Transverse colon (tissue), 4 donors: Measurements from ENCODE around the gene ACVR1. TPM values are rescaled to one million over a fixed set of nuclear protein-coding genes. Genes with fewer than 3 reads are reported as not detected.
"Not testable (repeated sequence)": the region's sequence is repeated elsewhere in the genome, so short reads cannot be mapped to it uniquely, and the experiment has no call there.

ENCODE experiments used
- DNase-seq: peaks from one replicate; pipeline ENCODE4 v3.0.0-alpha.2; 2019
- H3K27ac ChIP-seq, 4 donors: fragments of 200-600 bp; sonication (generic); 2 replicates each; pipeline ENCODE4 v1.5.1; 2016 to 2018; ENCODE audit warnings: inconsistent platforms in 4 of 4
- H3K27me3 ChIP-seq: fragments of 200-600 bp; sonication (generic); 2 replicates; pipeline ENCODE4 v1.5.1; 2017; ENCODE audit warnings: inconsistent platforms
- H3K36me3 ChIP-seq, 4 donors: fragments of 200-600 bp; sonication (generic); 2 replicates each; pipeline ENCODE4 v1.5.1; 2017 to 2019; ENCODE audit warnings: inconsistent platforms in 4 of 4
- H3K4me1 ChIP-seq, 4 donors: fragments of 200-600 bp; sonication (generic); 2 replicates each; pipeline ENCODE4 v1.5.1; 2017 to 2020; ENCODE audit warnings: inconsistent platforms in 4 of 4
- H3K4me3 ChIP-seq, 4 donors: fragments of 200-600 bp; sonication (generic); 1 replicate in 1 of 4; 2 replicates in 3 of 4; pipeline versions ENCODE4 v1.5.1 to v1.6.1; 2017 to 2019; ENCODE audit warnings: inconsistent platforms in 4 of 4
- H3K9me3 ChIP-seq, 2 donors: fragments of 200-600 bp; sonication (generic); 2 replicates each; pipeline ENCODE4 v1.5.1; 2017 to 2019; ENCODE audit warnings: inconsistent platforms in 2 of 2
- CTCF ChIP-seq, 5 experiments: fragments of 200-600 bp in 3 of 5; fragments of 450-650 bp in 2 of 5; sonication (generic) in 3 of 5; IDR thresholded peaks; 1 replicate in 2 of 5; 2 replicates in 3 of 5; pipeline ENCODE4 v1.5.1; 2016 to 2017; ENCODE audit warnings: antibody characterized with exemption in 5 of 5, inconsistent platforms in 3 of 5, mild to moderate bottlenecking in 2 of 5, moderate library complexity in 1 of 5
- EP300 ChIP-seq: sonication (generic); formaldehyde crosslinking; IDR thresholded peaks from one replicate; pipeline ENCODE4 v1.6.1; 2017; ENCODE audit warnings: antibody characterized with exemption, low read depth
- POLR2A ChIP-seq: fragments of 450-650 bp; IDR thresholded peaks from one replicate; pipeline ENCODE4 v1.6.1; 2016; ENCODE audit warnings: antibody characterized with exemption, mild to moderate bottlenecking, moderate library complexity
- POLR2AphosphoS5 ChIP-seq, 3 donors: sonication (generic); formaldehyde crosslinking; IDR thresholded peaks; one replicate each; pipeline ENCODE4 v1.6.1; 2016; ENCODE audit warnings: antibody characterized with exemption in 3 of 3
- WGBS, 2 donors: methylation state at CpG; one replicate each; pipeline ENCODE4 v1.1.5; 2018; ENCODE audit warnings: low coverage in 1 of 2; 5-methylcytosine and 5-hydroxymethylcytosine counted together
- in situ Hi-C, 4 donors: fragments of 200-750 bp; cut with MboI; loops; one replicate each; pipeline versions ENCODE4 v1.15.0 to v1.15.1; 2017; ENCODE audit warnings: low sequenced_read_pairs in 3 of 4, low pct_ligation_motif_present in 1 of 4, low pct_unique_long_range_greater_than_20kb in 1 of 4
- intact Hi-C: fragments of 100-400 bp; cut with DNase I; formaldehyde crosslinking; loops from one replicate; pipeline ENCODE4 v1.15.1; 2023; ENCODE audit warnings: low total_unique reads
- total RNA-seq, 4 donors: library from RNA; depleted of rRNA; stranded (reverse); fragments of >200 nt; gene quantifications; one replicate each; pipeline ENCODE4 v1.1.0, GENCODE V29; 2016

ACVR1 gene
- total RNA-seq, 4 donors from 2014 or later: 4.5 to 16.5 (median 11.8) TPM

GRCh38 chr2:157830696-157831570, 45.2 kb downstream of the ACVR1 start:
- WGBS, 2 donors: 57 to 69% methylated on average over 2 of the region's 2 CpGs
- H3K36me3 ChIP-seq: no peaks in the 10 kb centered on the region
- peak overlapping the region; percentile 44 to 67 (median 58) for H3K27ac ChIP-seq
- no peak overlapping the region for H3K4me3 ChIP-seq
- no peak for DNase-seq
- no peaks in the 10 kb centered on the region for H3K9me3 ChIP-seq
- peak; percentile 66 to 79 (median 72) for TF ChIP-seq POLR2AphosphoS5 (IDR thresholded peaks at IDR 0.05)
- no peak for TF ChIP-seq POLR2A
- in situ Hi-C loops: no loop called here
- peaks cover 3 to 19% (median 8%) of the 10 kb centered on the region in 4 donors for H3K4me1 ChIP-seq
- intact Hi-C loops: no loop called here
- no peaks in the 10 kb centered on the region for H3K27me3 ChIP-seq

- Histone ChIP-seq H3K27me3 (no peaks in the 10 kb centered on the region), H3K4me1 (peaks cover 3 to 19% (median 8%) of the 10 kb centered on the region in 4 donors), H3K36me3 (no peaks in the 10 kb centered on the region), H3K4me3 (no peak overlapping the region), H3K27ac (no peak overlapping the region), H3K9me3 (no peaks in the 10 kb centered on the region)
- no peak for DNase-seq
- 45 to 51% methylated on average over 1 of the region's 1 CpG for WGBS, 2 donors
- TF ChIP-seq POLR2AphosphoS5 (IDR thresholded peaks at IDR 0.05): no peak
- TF ChIP-seq POLR2A: no peak
- no peak for TF ChIP-seq CTCF (IDR thresholded peaks at IDR 0.05)
- no peak for TF ChIP-seq EP300
- in situ Hi-C loops: no loop called here
- intact Hi-C loops: no loop called here
Observed at GRCh38 chr2:157830266-157830665, 45.9 kb downstream of the ACVR1 start.

- in situ Hi-C loops (no loop called here), intact Hi-C loops (no loop called here)
- TF ChIP-seq POLR2AphosphoS5 (IDR thresholded peaks at IDR 0.05) (no peak), POLR2A (no peak), EP300 (no peak), CTCF (IDR thresholded peaks at IDR 0.05) (no peak)
- Histone ChIP-seq H3K27me3 (no peaks in the 10 kb centered on the region), H3K27ac (no peak overlapping the region), H3K4me3 (no peak overlapping the region), H3K9me3 (no peaks in the 10 kb centered on the region), H3K4me1 (peaks cover 3 to 25% (median 8%) of the 10 kb centered on the region in 4 donors), H3K36me3 (no peaks in the 10 kb centered on the region)
- no peak for DNase-seq
- WGBS, 2 donors: 92 to 100% methylated on average over 2 to 3 of the region's 3 CpGs
Observed at GRCh38 chr2:157827377-157827776, 48.8 kb downstream of the ACVR1 start.

GRCh38 chr2:157826644-157827043, 49.5 kb downstream of the ACVR1 start:
- H3K27ac ChIP-seq, in situ Hi-C loops, intact Hi-C loops, H3K36me3 ChIP-seq, H3K4me3 ChIP-seq, H3K27me3 ChIP-seq, DNase-seq, H3K9me3 ChIP-seq: not testable (repeated sequence)
- H3K4me1 ChIP-seq: peaks cover under 1 to 25% (median 7%) of the 10 kb centered on the region in 4 donors

- no peaks in the 10 kb centered on the region for H3K36me3 ChIP-seq
- intact Hi-C loops (no loop called here), in situ Hi-C loops (no loop called here)
- DNase-seq: no peak
- H3K27ac ChIP-seq: no peak overlapping the region
- WGBS, 2 donors: 76 to 81% methylated on average over 4 to 6 of the region's 6 CpGs
- H3K4me3 ChIP-seq: no peak overlapping the region
- no peaks in the 10 kb centered on the region for H3K27me3 ChIP-seq
- TF ChIP-seq POLR2A (no peak), CTCF (IDR thresholded peaks at IDR 0.05) (no peak), POLR2AphosphoS5 (IDR thresholded peaks at IDR 0.05) (no peak), EP300 (no peak)
- peaks cover 0 to 21% (median 3%) of the 10 kb centered on the region in 4 donors for H3K4me1 ChIP-seq
- no peaks in the 10 kb centered on the region for H3K9me3 ChIP-seq
Observed at GRCh38 chr2:157825885-157826284, 50.2 kb downstream of the ACVR1 start.
